GM13976 (cell line): ENCODE measurements around the gene SBSN.

Experiments used
- DNase-seq: peaks from one replicate; pipeline ENCODE4 v3.0.0; 2012; ENCODE audit warnings: low spot score
- in situ Hi-C: fragments of 300-500 bp; cut with MboI; formaldehyde crosslinking; loops from one replicate; pipeline ENCODE4 v1.12.0; 2022; ENCODE audit warnings: low sequenced_read_pairs, mixed read lengths, inconsistent platforms; ENCODE audit not compliant: unreplicated experiment
- TF ChIP-seq, protein P1 (sequence below): IDR thresholded peaks from 2 replicates; pipeline ENCODE4 v1.5.1; 2012; ENCODE audit warnings: borderline replicate concordance, mild to moderate bottlenecking; ENCODE audit not compliant: insufficient read depth; ENCODE audit errors: extremely low read depth, missing control alignments, control extremely low read depth

Gene SBSN

DNA sequence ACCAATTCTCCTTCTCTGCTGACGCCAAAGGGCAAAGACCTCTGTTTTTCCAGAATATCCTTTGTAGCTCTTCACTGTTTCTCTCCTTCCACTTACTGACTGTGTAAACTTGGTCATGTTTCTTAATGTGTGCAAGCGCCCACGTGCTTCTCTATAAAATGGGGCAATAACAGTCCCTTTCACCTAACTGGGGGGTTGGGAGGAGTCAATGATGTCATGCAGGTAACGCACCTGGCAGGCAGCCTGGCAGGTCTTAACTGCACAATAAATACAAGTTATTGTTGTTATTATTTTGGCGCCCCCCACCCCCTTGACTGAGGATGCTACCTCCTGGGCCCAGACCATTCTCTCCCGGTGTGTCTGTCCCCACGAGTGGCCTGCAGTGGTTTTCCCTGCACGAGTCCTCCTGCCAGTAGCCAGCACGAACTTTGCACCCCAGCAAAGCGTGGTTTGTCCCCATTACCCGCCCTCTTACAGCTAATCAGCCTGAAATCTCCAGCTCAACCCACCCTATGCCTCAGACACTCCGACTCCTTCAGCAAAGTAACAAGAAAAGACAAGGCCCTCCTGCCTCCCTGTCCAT is 5.3 kb downstream of the SBSN start:
- no peak for DNase-seq
- TF ChIP-seq, protein P1, sequence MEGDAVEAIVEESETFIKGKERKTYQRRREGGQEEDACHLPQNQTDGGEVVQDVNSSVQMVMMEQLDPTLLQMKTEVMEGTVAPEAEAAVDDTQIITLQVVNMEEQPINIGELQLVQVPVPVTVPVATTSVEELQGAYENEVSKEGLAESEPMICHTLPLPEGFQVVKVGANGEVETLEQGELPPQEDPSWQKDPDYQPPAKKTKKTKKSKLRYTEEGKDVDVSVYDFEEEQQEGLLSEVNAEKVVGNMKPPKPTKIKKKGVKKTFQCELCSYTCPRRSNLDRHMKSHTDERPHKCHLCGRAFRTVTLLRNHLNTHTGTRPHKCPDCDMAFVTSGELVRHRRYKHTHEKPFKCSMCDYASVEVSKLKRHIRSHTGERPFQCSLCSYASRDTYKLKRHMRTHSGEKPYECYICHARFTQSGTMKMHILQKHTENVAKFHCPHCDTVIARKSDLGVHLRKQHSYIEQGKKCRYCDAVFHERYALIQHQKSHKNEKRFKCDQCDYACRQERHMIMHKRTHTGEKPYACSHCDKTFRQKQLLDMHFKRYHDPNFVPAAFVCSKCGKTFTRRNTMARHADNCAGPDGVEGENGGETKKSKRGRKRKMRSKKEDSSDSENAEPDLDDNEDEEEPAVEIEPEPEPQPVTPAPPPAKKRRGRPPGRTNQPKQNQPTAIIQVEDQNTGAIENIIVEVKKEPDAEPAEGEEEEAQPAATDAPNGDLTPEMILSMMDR: no peak
- in situ Hi-C loops: no loop called here

DNA sequence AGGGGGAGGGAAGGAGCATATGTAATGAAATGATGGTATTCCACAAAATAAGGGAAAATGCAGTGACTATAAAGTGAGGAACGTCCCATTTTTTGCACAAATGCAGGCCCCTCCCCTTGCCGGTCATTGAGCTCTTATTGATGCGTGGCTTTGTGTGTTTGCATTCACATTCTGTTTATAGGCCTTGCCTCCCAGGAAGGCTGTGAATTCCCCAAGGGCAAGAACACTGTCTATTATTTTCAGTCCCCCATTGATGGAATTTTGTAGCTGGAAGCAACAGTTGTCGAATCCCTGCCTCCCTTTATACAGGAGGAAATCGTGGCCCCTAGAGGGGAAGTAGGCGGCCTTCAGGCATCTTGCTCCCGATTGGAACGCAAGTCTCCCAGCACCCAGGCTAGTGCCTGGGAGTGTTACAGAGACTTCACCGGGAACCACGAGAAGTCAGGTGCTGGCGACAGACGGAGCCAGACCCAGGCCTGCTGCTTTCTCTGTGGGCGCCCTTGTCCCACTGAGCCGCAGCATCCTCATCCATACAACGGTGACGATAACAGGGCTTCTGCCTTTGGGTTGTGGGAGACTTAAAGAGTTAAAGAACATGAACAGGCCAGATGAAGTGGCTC is 6.9 kb downstream of the SBSN start:
- TF ChIP-seq, protein P1: no peak
- no peak for DNase-seq
- in situ Hi-C loops: no loop called here

DNA sequence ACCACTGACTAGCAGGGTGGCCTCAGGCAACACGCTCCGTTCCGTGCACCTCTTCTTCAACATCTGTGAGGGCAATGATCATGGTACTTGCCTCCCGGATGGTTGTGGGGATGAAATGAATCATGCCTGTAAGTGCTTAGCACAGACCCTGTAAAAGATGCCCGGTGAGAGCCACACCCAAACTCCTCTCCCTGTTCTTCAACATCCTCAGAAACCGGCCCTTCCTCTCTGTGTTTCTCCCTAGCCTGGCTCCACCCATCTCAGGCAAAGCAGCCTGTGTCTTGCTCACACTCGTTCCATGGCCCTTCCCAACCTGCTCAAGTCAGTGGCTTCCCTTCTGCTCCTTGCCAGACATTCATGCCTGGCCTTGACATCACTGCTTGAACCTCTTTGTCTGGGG is 8.8 kb downstream of the SBSN start:
- TF ChIP-seq, protein P1: no peak
- in situ Hi-C loops: no loop called here
- DNase-seq: no peak

DNA sequence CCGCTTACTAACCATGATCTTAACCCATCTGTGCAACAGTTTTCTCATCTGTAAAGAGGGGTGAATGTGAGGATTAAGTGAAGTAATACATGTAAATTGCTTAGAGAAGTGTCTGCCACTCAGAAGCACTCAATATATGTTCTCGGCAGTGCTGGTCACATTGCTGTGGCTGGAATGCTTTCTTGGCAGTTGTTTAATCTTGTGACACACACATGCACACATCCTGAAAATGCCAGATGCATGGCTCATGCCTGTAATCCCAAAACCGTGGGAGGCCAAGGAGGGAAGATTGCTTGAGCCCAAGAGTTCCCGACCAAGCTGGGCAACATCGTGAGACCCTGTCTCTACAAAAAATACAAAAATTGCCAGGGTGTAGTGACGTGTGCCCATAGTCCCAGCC is 9.8 kb downstream of the SBSN start:
- no peak for DNase-seq
- in situ Hi-C loops: no loop called here
- TF ChIP-seq, protein P1: no peak

DNA sequence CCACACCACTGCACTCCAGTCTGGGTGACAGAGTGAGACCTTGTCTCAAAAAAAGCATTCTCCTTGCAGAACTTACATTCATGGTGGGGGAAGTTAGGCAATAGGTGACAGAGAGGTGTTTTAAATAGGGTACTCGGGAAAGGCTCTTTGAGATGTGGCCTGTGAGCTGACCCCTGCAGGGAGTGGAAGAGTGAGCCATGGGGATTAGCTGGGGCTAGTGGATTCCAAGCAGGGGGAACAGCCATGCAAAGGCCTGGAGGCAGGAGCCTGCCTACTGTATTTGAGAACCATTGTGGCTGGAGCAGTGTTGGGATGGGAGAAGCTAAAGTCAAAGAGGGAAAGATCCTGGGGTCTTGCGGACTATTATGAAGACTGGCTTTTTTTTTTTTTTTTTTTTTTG is 10.8 kb downstream of the SBSN start:
- TF ChIP-seq, protein P1: no peak
- in situ Hi-C loops: no loop called here
- no peak for DNase-seq

DNA sequence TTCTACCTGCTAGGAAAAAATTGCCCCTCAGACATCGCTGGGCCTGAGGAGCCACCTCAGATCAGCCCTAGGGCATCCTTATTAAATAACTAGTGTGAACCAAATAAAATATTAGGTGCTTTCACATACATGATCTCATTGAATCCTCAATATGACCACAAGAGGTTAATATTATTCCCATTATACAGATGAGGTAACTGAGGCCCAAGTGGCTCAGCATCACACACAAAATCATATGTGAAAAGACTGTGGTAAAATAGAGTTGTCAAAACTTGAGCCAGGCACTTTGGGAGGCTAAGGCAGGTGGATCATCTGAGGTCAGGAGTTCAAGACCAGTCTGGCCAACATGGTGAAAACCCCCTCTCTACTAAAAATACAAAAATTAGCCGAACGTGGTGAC is 11.8 kb downstream of the SBSN start:
- no peak for DNase-seq
- TF ChIP-seq, protein P1: no peak
- in situ Hi-C loops: no loop called here
